Measurements from ENCODE around the gene UBA6.

UBA6 gene

DNA sequence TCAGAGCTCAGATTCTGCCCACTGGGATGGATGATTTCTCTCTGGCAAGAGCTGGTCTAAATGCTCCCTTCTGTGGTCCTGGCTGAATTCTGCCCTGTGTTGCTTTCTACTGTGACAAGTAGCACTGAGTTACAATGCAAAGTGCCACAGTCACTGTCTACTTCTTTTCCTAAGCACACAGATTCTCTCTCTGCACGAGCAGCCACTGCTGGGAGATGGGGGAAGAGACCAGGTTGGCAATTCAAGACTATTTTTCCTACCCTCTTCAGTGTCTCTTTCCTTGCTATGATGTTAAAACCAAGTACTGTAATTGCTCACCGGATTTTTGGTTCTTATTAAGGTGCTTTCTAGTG is 97.0 kb downstream of the UBA6 start:
- DNase-seq (ENCODE audit: low spot score) = no peak
- POLR2A ChIA-PET (ENCODE audit: low non-redundant PET) = no interaction called here
- CTCF ChIA-PET = interaction anchor here (0.6 kb wide), 1 partner anchor 31 kb away, joined by 3 read pairs; no protein-coding TSS in a partner anchor
- TF ChIP-seq, protein P1, sequence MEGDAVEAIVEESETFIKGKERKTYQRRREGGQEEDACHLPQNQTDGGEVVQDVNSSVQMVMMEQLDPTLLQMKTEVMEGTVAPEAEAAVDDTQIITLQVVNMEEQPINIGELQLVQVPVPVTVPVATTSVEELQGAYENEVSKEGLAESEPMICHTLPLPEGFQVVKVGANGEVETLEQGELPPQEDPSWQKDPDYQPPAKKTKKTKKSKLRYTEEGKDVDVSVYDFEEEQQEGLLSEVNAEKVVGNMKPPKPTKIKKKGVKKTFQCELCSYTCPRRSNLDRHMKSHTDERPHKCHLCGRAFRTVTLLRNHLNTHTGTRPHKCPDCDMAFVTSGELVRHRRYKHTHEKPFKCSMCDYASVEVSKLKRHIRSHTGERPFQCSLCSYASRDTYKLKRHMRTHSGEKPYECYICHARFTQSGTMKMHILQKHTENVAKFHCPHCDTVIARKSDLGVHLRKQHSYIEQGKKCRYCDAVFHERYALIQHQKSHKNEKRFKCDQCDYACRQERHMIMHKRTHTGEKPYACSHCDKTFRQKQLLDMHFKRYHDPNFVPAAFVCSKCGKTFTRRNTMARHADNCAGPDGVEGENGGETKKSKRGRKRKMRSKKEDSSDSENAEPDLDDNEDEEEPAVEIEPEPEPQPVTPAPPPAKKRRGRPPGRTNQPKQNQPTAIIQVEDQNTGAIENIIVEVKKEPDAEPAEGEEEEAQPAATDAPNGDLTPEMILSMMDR (conservative IDR thresholded peaks at IDR 0.05; ENCODE audit: low read depth) = no peak
- H3K27ac ChIP-seq = no peak overlapping the region

DNA sequence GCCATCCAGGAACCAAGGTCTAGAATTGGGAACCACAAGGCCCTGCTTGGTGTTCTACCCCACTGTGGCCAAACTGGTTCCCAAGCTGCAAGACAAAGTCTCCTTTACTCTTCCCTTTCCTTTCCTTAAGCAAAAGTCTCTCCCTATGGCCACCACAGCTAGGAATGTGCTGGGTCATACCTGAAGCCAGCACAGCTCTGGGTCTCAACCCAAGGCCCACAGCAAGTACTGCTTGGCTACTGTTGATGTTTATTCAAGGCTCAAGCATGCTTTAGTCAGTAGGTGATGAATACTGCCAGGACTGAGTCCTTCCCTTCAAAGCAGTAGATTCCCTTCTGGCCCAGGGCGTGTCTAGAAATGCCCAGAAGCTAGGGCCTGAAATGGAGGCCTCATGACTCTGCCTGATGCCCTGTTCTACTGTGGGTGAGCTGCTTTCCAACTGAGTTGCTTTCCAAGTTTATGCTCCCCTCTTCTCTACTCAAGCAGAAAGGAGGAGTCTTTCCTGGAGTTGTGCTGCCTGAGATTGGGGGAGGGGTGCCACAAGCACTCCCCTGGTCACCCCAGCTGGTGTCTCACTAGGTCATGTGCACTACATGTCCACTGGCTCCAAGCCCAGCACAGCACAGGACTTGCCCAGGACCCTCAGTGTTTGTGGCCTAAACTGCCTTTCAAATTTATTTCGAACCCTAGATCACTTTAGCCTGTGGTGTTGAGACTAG is 97.5 kb downstream of the UBA6 start:
- TF ChIP-seq, protein P1 (conservative IDR thresholded peaks at IDR 0.05; ENCODE audit: low read depth) = no peak
- CTCF ChIA-PET = no interaction called here
- POLR2A ChIA-PET (ENCODE audit: low non-redundant PET) = no interaction called here
- H3K27ac ChIP-seq = no peak overlapping the region
- no peak for DNase-seq (ENCODE audit: low spot score)

- no peak overlapping the region for H3K27ac ChIP-seq
- ChIA-PET CTCF (no interaction called here), POLR2A (ENCODE audit: low non-redundant PET) (no interaction called here)
- TF ChIP-seq, protein P1 (conservative IDR thresholded peaks at IDR 0.05; ENCODE audit: low read depth) = no peak
- no peak for DNase-seq (ENCODE audit: low spot score)
These were observed 107.2 kb downstream of the UBA6 start for GRCh38 chr4:67593741-67594175.

GRCh38 chr4:67587156-67587555 is 113.8 kb downstream of the UBA6 start:
- ChIA-PET CTCF (interaction anchor here (0.6 kb wide), 1 partner anchor 592 kb away, joined by 3 read pairs; no protein-coding TSS in a partner anchor), POLR2A (ENCODE audit: low non-redundant PET) (no interaction called here)
- H3K27ac ChIP-seq = no peak overlapping the region
- DNase-seq (ENCODE audit: low spot score) = no peak
- TF ChIP-seq, protein P1 (conservative IDR thresholded peaks at IDR 0.05; ENCODE audit: low read depth) = no peak

DNA sequence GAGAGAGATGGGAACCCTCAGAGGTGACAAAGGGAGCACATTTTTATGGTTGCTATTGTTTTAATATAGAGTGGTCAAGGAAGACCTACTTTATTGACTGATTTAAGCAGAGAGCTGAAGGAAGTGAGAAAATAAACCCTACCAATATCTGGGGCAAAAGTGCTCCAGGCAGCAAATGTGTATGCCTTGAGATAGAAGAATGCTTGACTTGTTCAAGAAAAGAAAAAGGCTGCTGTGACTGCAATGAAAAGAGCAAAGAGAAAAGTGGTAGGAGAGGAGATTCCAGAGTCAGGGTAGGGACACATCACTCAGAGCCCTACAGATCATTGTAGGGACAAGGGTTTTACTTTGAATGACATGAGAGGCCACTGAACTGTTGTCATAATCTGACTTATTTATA is 116.5 kb downstream of the UBA6 start:
- CTCF ChIA-PET = no interaction called here
- no peak for DNase-seq (ENCODE audit: low spot score)
- no peak overlapping the region for H3K27ac ChIP-seq
- POLR2A ChIA-PET (ENCODE audit: low non-redundant PET) = no interaction called here
- TF ChIP-seq, protein P1 (conservative IDR thresholded peaks at IDR 0.05; ENCODE audit: low read depth) = no peak

- no peak overlapping the region for H3K27ac ChIP-seq
- CTCF ChIA-PET = no interaction called here
- no peak for DNase-seq (ENCODE audit: low spot score)
- POLR2A ChIA-PET (ENCODE audit: low non-redundant PET) = no interaction called here
- TF ChIP-seq, protein P1 (conservative IDR thresholded peaks at IDR 0.05; ENCODE audit: low read depth) = no peak
These were observed 119.0 kb downstream of the UBA6 start for GRCh38 chr4:67581913-67582312.
